Loucy (cell line): ENCODE results near the gene STK25.

ENCODE experiments used
- H2AFZ ChIP-seq: fragments of 200-600 bp; sonication (generic); 2 replicates; pipeline ENCODE4 v1.6.0; 2016; ENCODE audit warnings: antibody characterized with exemption, mild to moderate bottlenecking, low read length, moderate library complexity
- H3F3A ChIP-seq: fragments of 200-600 bp; 2 replicates; pipeline ENCODE4 v1.6.0; 2016; ENCODE audit warnings: antibody characterized with exemption, low read depth, mild to moderate bottlenecking
- H3K27me3 ChIP-seq: fragments of 200-600 bp; sonication (generic); 2 replicates; pipeline ENCODE4 v1.6.1; 2014; ENCODE audit warnings: low read length, mild to moderate bottlenecking; ENCODE audit not compliant: insufficient read depth, poor library complexity, severe bottlenecking
- H3K36me3 ChIP-seq: fragments of 200-600 bp; sonication (generic); 2 replicates; pipeline ENCODE4 v1.6.1; 2016; ENCODE audit warnings: low read length; ENCODE audit not compliant: insufficient read depth
- H3K4me1 ChIP-seq: fragments of 200-600 bp; sonication (generic); 2 replicates; pipeline ENCODE4 v1.5.1; 2014; ENCODE audit warnings: low read length, mild to moderate bottlenecking; ENCODE audit not compliant: insufficient read depth, poor library complexity, severe bottlenecking
- H3K4me2 ChIP-seq: fragments of 200-600 bp; sonication (generic); 2 replicates; pipeline ENCODE4 v1.6.0; 2014; ENCODE audit warnings: antibody characterized with exemption, low read length, low read depth, mild to moderate bottlenecking; ENCODE audit not compliant: poor library complexity, severe bottlenecking
- H3K4me3 ChIP-seq: fragments of 200-600 bp; sonication (generic); 2 replicates; pipeline ENCODE4 v1.5.1; 2014; ENCODE audit warnings: low read length, mild to moderate bottlenecking, mixed read lengths; ENCODE audit not compliant: poor library complexity, severe bottlenecking
- H3K79me2 ChIP-seq: fragments of 200-600 bp; sonication (generic); 2 replicates; pipeline ENCODE4 v1.6.1; 2014; ENCODE audit warnings: low read length; ENCODE audit not compliant: insufficient read depth
- H3K9ac ChIP-seq: fragments of 200-600 bp; sonication (generic); 2 replicates; pipeline ENCODE4 v1.6.0; 2014; ENCODE audit warnings: mild to moderate bottlenecking, low read depth, low read length, moderate library complexity; ENCODE audit not compliant: poor library complexity, severe bottlenecking
- H3K9me2 ChIP-seq: fragments of 200-600 bp; sonication (generic); replicated peaks from 2 replicates; pipeline ENCODE4 v1.6.1; 2016; ENCODE audit warnings: low read depth, low read length, mixed read lengths
- H3K9me3 ChIP-seq: fragments of 200-600 bp; sonication (generic); 2 replicates; pipeline ENCODE4 v1.6.1; 2014; ENCODE audit warnings: mild to moderate bottlenecking, antibody characterized with exemption, low read length, low read depth; ENCODE audit not compliant: insufficient read depth
- H4K20me1 ChIP-seq: fragments of 200-600 bp; sonication (generic); 2 replicates; pipeline ENCODE4 v1.6.0; 2014; ENCODE audit warnings: antibody characterized with exemption, low read length, mild to moderate bottlenecking; ENCODE audit not compliant: insufficient read depth, poor library complexity, severe bottlenecking
- CTCF ChIP-seq: fragments of 200-600 bp; sonication (generic); conservative IDR thresholded peaks from 2 replicates; pipeline ENCODE4 v1.5.1; 2014; ENCODE audit warnings: mild to moderate bottlenecking, antibody characterized with exemption, low read length
- EZH2phosphoT487 ChIP-seq: fragments of 200-600 bp; IDR thresholded peaks from 2 replicates; pipeline ENCODE4 v1.6.1; 2018; ENCODE audit warnings: antibody characterized with exemption, mild to moderate bottlenecking, moderate library complexity, borderline replicate concordance

STK25 gene

DNA sequence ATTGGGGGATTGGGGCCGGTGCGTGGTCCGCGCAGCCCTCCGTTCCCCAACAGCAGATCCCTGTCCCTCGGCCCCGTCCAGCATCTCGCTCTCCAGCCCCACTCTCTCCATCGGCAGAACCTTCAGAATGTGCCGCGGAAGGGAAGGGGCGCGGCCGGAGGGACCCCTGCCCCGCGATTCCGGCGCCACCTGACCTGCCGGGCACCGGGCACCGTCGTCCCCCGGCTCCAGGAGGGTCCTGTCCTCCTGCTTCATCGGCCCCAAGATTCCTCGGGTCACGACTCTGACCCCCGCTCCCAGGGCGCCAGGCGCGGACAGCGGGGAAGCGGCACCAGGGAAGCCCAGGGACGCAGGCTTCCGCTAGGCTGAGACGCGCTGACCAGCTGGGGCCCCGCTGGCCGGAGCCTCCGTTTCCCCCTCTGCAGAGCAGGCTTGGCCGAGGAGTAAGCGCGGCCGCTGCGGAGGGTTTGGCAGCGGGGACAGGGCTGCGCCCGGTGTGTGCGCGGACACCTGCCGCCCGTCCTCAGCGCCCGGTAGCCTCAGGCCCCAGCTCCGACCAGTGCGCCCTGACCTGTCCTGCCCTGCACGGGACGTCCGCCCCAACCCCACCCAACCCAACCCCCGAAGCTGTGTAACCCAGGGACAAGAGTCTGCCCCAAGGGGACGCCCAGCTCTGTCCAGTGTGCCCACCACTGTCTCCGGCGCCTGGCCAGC, 33.3 kb upstream of the STK25 start:
- H3K4me1 ChIP-seq = no peaks in the 10 kb centered on the region
- H4K20me1 ChIP-seq = no peaks in the 10 kb centered on the region
- no peaks in the 10 kb centered on the region for H3K9me3 ChIP-seq
- H3K36me3 ChIP-seq = no peaks in the 10 kb centered on the region
- H3K9me2 ChIP-seq = no peaks in the 10 kb centered on the region
- H2AFZ ChIP-seq = no peak overlapping the region
- no peak for TF ChIP-seq CTCF
- no peak for TF ChIP-seq EZH2phosphoT487
- H3K27me3 ChIP-seq = no peaks in the 10 kb centered on the region
- no peaks in the 10 kb centered on the region for H3F3A ChIP-seq
- no peak overlapping the region for H3K4me3 ChIP-seq
- no peak overlapping the region for H3K9ac ChIP-seq
- H3K79me2 ChIP-seq = no peaks in the 10 kb centered on the region
- H3K4me2 ChIP-seq = no peak overlapping the region

- Histone ChIP-seq H3K27me3 (no peaks in the 10 kb centered on the region), H3K9me2 (no peaks in the 10 kb centered on the region), H3F3A (no peaks in the 10 kb centered on the region), H2AFZ (no peak overlapping the region), H3K9me3 (no peaks in the 10 kb centered on the region), H3K4me2 (no peak overlapping the region), H3K79me2 (no peaks in the 10 kb centered on the region), H3K9ac (no peak overlapping the region), H3K36me3 (no peaks in the 10 kb centered on the region), H3K4me3 (no peak overlapping the region), H4K20me1 (no peaks in the 10 kb centered on the region), H3K4me1 (no peaks in the 10 kb centered on the region)
- TF ChIP-seq EZH2phosphoT487 (no peak), CTCF (no peak)
Observed at GRCh38 chr2:241540771-241541561, 32.6 kb upstream of the STK25 start.

GRCh38 chr2:241540401-241540770, 32.0 kb upstream of the STK25 start:
- no peaks in the 10 kb centered on the region for H4K20me1 ChIP-seq
- no peaks in the 10 kb centered on the region for H3K79me2 ChIP-seq
- no peaks in the 10 kb centered on the region for H3K36me3 ChIP-seq
- H3F3A ChIP-seq = no peaks in the 10 kb centered on the region
- no peak overlapping the region for H3K4me3 ChIP-seq
- TF ChIP-seq EZH2phosphoT487 (no peak), CTCF (no peak)
- no peak overlapping the region for H3K9ac ChIP-seq
- no peak overlapping the region for H2AFZ ChIP-seq
- H3K9me2 ChIP-seq = no peaks in the 10 kb centered on the region
- no peaks in the 10 kb centered on the region for H3K4me1 ChIP-seq
- H3K27me3 ChIP-seq = no peaks in the 10 kb centered on the region
- H3K9me3 ChIP-seq = no peaks in the 10 kb centered on the region
- no peak overlapping the region for H3K4me2 ChIP-seq
